Lung microvascular endothelial cell (primary cell): ENCODE measurements around the gene MCM3AP. TPM values are rescaled to one million over a fixed set of nuclear protein-coding genes. Genes with fewer than 3 reads are reported as not detected.
"Not testable (repeated sequence)": the region's sequence is repeated elsewhere in the genome, so short reads cannot be mapped to it uniquely, and the experiment has no call there.

Experiments used
- DNase-seq, 2 donors: peaks; one replicate each; pipeline versions ENCODE4 v3.0.0 to v3.0.0-alpha.2; 2010; ENCODE audit warnings: low read depth in 2 of 2
- total RNA-seq: library from RNA; depleted of rRNA; stranded (reverse); fragments of >200 nt; gene quantifications from 2 replicates; pipeline ENCODE4 v1.2.1, GENCODE V29; 2014

Gene MCM3AP
- total RNA-seq, 1 donor from 2014 or later, result 62.5 TPM

DNA sequence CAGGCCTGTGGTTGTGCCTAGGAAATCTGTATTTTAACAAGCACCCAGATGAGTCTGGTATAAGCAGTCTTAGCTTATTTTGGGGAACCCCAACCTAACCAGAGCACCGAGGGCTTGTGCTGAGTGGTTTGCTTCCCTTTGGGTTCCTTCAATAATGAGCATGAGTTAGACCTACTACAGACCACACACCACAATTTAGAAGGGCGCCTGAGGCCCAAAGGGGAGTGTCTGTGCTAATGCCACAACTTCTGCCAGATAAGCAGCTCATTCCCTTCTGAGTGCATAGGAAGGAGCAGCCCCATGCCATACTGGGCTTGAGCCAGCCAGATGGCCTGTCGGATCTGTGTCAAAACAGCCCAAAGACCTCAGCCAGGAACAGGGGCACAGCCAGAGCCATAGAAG is 41.5 kb downstream of the MCM3AP start:
- DNase-seq, result no peak

GRCh38 chr21:46243325-46243724 is 42.1 kb downstream of the MCM3AP start:
- no peak for DNase-seq

GRCh38 chr21:46241577-46241976 is 43.8 kb downstream of the MCM3AP start:
- DNase-seq, result not testable (repeated sequence)

GRCh38 chr21:46239817-46240325 is 45.5 kb downstream of the MCM3AP start:
- DNase-seq, result no peak

DNA sequence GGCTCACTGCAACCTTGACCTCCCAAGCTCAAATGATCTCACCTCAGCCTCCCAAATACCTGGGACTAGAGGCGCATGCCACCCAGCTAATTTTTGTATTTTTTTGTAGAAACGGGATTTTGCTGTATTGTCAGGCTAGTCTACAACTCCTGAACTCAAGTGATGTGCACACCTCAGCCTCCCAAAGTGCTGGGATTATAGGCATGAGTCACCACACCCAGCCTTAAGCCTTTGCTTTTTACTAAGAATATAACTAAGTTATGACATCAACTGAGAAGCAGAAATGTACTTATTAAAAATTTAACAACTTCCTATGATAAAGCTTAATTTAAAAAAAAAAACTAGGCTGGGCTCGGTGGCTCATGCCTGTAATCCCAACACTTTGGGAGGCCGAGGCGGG is 47.9 kb downstream of the MCM3AP start:
- DNase-seq, result no peak

DNA sequence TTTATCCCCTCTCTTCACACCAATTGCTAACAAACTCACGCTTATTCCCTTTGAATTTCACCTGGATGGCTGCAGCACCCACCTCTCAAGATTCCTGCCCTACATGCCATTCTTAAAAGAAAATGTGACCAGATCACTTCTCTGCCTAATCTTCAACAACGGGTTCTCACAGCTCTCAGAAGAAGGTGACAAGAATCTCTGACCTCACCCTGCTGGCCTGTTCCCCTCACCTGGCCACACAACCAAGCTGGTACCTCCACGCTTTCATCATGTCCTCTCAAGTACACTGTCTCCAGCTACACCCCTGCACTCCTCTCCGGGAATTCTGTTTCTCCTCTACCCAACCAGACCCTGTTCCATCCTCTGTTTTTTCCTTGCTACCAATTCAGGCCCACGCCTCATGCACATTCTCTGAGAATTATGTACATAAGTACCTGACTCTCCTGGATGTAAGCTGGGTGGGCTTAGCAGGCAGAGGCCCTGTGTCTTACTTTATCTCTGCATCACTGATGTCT is 50.9 kb downstream of the MCM3AP start:
- no peak for DNase-seq

- no peak for DNase-seq
These were observed 55.5 kb downstream of the MCM3AP start for GRCh38 chr21:46229923-46230260.

DNA sequence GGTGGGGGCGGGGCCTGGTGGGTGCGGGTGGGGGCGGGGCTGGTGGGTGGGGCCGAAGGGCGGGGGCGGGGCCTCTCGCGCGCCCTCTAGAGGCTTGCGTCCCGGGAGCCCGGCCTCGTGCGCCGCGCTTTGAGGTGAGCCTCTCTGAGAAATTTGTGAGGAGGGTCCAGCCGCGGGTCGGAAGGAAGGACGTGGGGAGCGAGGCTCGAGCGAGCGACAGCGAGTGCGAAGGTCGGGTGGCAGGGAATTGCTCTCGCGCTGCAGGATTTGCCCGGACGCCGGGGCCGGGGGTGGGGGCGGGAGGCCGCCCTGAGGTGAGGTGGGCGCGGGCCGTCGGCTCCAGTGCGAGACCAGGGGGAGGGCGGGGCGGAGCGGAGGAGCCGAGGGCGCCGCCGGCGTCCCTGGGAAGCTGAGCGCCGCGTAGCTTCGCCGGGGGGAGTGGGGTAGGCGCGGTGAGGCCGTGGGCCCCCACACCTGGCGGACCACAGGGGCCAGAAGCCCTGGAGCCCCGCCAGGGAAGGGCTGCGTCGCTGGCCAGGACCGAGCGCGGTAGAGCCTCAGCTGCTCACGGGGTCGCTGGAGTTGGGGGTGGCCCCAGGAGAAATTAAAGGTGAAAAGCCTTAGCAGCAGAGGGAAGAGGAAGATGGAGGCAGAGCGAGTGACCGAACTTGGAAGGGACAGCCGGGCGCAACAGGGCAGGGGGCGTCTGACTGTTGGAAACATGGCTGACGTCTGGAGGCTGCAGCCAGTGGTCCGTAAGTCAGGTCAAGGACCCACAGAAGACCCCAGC is 56.1 kb downstream of the MCM3AP start:
- DNase-seq, result no peak

- DNase-seq, result peak; percentile 98 to 99
These were observed 56.9 kb downstream of the MCM3AP start, which contains the start of gene LSS for GRCh38 chr21:46228345-46229051. LSS (minus strand) TSS chr21:46228774; CDS start chr21:46228745, 29 bp downstream.

GRCh38 chr21:46227811-46228344 is 57.5 kb downstream of the MCM3AP start:
- DNase-seq, result no peak

- peak in 1 of 2 donors; percentile 28 for DNase-seq
These were observed 58.4 kb downstream of the MCM3AP start for GRCh38 chr21:46226920-46227599.

GRCh38 chr21:46226146-46226545 is 59.3 kb downstream of the MCM3AP start:
- DNase-seq, result no peak

GRCh38 chr21:46223661-46224060 is 61.8 kb downstream of the MCM3AP start:
- not testable (repeated sequence) for DNase-seq

DNA sequence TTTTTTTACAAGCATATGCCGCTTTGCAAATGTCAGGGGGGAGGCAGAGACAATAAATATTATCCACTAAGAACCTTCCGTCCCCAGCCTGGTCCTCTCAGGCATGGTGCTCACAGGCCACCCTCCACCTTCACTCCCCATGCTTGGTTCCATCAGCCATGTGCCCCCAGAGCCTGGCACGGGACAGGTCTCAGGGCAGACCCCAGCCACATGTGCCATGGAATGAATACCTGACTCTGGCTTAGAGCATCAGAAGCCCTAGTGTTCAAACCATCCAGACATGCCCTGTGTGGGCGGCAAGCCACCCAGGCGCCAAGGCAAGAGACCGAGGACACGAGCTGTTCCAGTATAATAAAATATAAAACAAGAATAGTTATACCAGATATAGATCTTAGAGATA is 62.2 kb downstream of the MCM3AP start:
- no peak for DNase-seq

DNA sequence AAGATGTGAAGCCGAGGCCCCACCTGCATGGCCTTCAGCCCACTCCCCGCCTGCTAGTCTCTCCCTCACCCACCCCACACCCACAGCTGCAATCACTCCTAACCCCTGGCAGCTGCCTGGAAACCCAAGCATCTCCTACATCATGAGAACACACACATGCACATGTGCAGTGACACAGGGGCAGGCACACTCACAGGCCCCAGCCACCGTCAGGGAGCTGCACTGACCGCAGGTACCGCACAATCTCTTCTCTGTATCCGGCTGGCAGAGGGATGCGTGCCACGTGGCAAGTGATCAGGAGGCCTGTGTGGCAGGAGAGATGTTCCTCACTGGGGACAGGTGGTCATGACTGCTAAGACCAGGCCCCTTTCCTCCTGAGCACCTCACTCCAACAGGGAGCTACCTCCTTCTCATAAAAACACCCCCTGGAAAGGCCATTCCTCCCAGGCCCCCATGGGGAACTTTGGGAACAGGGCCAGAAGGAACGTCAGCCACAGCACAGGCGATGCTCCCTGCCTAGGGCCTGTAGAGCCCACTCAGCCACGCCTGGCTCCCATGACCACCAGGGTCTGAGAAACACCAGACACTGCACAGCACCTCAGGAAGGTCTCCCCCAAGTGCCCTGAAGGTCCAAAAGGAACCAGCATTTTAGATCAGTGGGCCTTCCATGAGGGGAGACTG is 62.8 kb downstream of the MCM3AP start:
- no peak for DNase-seq

DNA sequence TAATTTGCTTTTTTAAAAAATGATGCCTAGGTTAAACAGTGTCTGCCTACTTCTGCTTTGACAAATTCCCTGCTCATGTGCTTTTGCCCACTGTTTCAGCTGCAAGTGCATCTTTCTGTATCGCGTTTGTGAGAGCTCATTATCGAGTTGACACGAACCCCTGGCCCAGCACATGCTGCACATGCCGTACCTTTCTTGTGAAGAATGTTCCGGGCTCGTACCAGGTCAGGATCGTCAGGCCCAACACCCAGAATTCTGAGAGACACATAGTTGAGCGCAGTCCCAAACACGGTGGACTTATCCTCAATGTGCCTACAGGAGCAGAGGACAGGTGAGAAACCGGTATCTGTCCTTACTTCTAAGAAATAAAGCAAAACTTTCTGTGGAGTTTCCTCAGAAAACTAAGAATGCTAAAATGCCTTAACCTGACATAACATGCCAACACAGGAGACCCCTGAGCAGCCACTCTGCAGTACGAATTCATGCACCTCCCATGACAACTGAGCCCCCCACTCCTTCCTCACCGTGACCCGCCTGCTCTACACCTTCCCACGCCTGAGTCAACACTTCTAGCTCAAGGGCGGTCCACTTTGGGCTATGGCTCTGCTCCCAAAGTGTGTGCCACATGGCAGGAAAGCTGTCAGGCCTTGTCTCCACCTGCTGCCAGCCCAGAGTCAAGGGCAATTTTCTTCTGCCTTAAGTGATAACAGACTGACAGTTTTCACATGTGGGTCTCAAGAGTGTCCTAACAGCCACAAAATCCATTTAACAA is 63.6 kb downstream of the MCM3AP start:
- DNase-seq, result no peak

- no peak for DNase-seq
These were observed 64.6 kb downstream of the MCM3AP start for GRCh38 chr21:46220847-46221246.

DNA sequence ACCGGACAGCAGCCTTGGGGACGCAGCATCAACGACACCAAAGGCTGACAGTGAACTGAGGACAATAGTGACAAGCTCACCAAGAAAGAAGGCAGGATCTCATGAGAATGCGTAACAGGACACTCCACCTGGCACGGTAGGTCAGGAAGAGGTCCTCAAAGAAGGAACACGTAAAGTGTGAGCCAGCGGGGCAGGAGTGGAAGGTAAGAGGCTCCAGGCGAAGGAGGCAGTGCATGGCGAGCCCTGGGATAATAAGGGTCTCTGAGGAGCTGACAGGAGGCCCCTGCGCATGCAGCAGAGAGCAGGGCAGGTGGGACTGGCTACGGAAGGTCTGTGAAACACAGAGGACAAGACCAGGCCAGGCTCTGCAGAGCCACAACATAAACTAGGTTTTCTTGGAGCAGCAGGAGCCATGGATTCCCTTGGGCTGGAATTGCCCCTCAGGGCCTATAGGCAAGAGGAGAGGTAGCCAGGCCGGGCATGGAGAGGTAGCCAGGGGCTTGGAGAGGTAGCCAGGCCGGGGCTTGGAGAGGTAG is 65.1 kb downstream of the MCM3AP start:
- DNase-seq, result no peak

GRCh38 chr21:46219591-46220239 is 65.7 kb downstream of the MCM3AP start:
- DNase-seq, result peak in 1 of 2 donors; percentile 23
